Right cardiac atrium (tissue), 5 donors: Measurements from ENCODE around the gene PNPLA2. TPM values are rescaled to one million over a fixed set of nuclear protein-coding genes. Genes with fewer than 3 reads are reported as not detected.

Source experiments
- ATAC-seq, 2 donors: fragments of 200-7000 bp; cut with Tn5 transposase; one replicate each; pipeline versions ENCODE4 v1.8.0 to v1.9.1; 2020; ENCODE audit warnings: moderate library complexity in 2 of 2, mild to moderate bottlenecking in 1 of 2
- DNase-seq, 3 donors: peaks; one replicate each; pipeline ENCODE4 v3.0.0-alpha.2; 2020
- H3K27ac ChIP-seq: one replicate; pipeline ENCODE4 v1.5.1; 2013; ENCODE audit warnings: mild to moderate bottlenecking, low read length, control low read depth, moderate library complexity
- H3K27me3 ChIP-seq: one replicate; pipeline ENCODE4 v1.6.1; 2013; ENCODE audit not compliant: control insufficient read depth, insufficient read depth
- H3K4me1 ChIP-seq: one replicate; pipeline ENCODE4 v1.6.1; 2013; ENCODE audit warnings: low read length; ENCODE audit not compliant: control insufficient read depth, insufficient read depth
- H3K4me3 ChIP-seq: one replicate; pipeline ENCODE4 v1.5.1; 2013; ENCODE audit warnings: low read length, control low read depth
- H3K9me3 ChIP-seq: one replicate; pipeline ENCODE4 v1.6.1; 2013; ENCODE audit warnings: low read length; ENCODE audit not compliant: control insufficient read depth
- WGBS: extraction: QIAGEN DNeasy Blood & Tissue Kit; methylation state at CpG from one replicate; pipeline ENCODE4 v1.1.7; 2013; 5-methylcytosine and 5-hydroxymethylcytosine counted together
- intact Hi-C, 4 donors: fragments of 100-400 bp; cut with DNase I; formaldehyde crosslinking; loops; one replicate each; pipeline versions ENCODE4 v1.11.0 to v1.14.0; 2022 to 2023
- polyA plus RNA-seq: library from polyadenylated mRNA; stranded (reverse); fragments of 200-250 nt; gene quantifications from one replicate; pipeline ENCODE4 v1.2.3, GENCODE V29; 2013
- total RNA-seq, 4 donors: library from RNA; stranded (reverse); fragmentation: NEBNext Ultra II Directional; extraction: Animal tissue kit (Norgen Biotek cat#: 25700); gene quantifications; one replicate each; pipeline ENCODE4 v1.2.1, GENCODE V29; 2021
- donor health status: healthy with polysubstance abuse.
- donor health status: DM: no; HTN: yes; CAD: no.
- donor health status: DM: no; HTN: no; CAD: no.
- donor health status: DM: no; HTN: yes; CAD: no; lungs with severe emphysema.
- donor health status: DM: yes; HTN: yes; CAD: no.

The PNPLA2 gene
- total and polyA plus RNA-seq, 5 donors: 145 to 193 (median 176) TPM

DNA sequence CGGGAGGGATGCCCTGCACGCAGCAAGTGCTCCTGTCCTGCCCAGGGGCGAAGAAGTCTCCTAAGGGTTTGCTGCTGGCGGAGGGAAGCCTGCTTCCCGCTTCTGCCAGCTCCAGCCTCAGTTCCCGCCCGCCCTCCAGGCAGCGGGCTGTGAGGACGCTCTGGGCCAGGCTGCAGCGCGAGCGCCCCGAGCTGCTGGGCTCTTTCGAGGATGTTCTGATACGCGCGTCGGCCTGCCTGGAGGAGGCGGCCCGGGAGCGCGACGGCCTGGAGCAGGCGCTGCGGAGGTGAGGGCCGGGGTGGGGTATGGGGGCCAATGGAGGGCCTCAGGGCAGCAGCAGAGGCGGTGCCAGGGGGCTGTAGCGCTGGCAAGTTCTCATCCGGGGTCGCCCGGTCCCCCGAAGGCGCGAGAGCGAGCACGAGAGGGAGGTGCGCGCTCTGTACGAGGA, 11.2 kb downstream of the PNPLA2 start:
- Histone ChIP-seq H3K27ac (peak overlapping the region; percentile 10), H3K9me3 (no peaks in the 10 kb centered on the region), H3K4me1 (peaks cover 9% of the 10 kb centered on the region), H3K27me3 (no peaks in the 10 kb centered on the region), H3K4me3 (peak overlapping the region; percentile 29)
- ATAC-seq (no peak), DNase-seq (no peak)
- WGBS: 4% methylated on average over 39 of the region's 39 CpGs
- intact Hi-C loops: no loop called here

DNA sequence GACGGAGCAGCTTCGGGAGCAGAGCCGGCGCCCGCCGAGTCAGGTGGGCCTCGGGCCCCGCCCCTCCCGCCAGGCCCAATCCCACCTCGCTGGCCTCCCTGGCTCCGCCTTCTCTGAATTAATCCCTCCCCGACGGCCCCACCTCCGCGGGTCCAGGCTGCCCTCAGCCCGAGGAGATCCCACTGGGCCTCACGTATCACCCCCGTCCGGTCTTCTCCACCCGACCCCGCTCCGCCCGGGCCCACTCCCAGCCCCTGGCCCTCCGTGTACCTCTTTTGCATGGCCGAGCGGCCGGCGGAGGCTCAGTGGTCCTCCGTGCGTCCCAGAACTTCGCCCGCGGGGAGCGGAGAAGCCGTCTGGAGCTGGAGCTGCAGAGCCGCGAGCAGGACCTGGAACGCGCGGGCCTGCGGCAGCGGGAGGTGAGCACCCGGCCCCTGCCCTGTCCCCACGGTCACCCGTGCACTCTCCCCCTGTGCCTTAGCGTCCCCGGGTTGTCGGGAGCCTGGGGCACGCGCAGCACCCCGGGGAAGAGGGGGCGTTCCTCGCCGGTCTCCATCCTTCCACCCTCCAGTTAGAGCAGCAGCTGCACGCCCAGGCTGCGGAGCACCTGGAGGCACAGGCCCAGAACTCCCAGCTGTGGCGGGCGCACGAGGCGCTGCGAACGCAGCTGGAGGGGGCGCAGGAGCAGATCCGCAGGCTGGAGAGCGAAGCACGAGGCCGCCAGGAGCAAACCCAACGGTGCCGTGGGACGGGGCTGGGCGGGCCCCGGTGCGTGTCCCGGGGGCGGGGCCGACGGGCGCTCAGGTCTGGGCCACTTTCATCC, 11.8 kb downstream of the PNPLA2 start:
- no peaks in the 10 kb centered on the region for H3K9me3 ChIP-seq
- intact Hi-C loops: no loop called here
- peaks cover 9% of the 10 kb centered on the region for H3K4me1 ChIP-seq
- peak; percentile 81 to 93 (median 92) for DNase-seq
- H3K27ac ChIP-seq: no peak overlapping the region
- WGBS: 8% methylated on average over 78 of the region's 78 CpGs
- peak; percentile 56 to 62 for ATAC-seq
- no peaks in the 10 kb centered on the region for H3K27me3 ChIP-seq
- H3K4me3 ChIP-seq: peak overlapping the region; percentile 29

DNA sequence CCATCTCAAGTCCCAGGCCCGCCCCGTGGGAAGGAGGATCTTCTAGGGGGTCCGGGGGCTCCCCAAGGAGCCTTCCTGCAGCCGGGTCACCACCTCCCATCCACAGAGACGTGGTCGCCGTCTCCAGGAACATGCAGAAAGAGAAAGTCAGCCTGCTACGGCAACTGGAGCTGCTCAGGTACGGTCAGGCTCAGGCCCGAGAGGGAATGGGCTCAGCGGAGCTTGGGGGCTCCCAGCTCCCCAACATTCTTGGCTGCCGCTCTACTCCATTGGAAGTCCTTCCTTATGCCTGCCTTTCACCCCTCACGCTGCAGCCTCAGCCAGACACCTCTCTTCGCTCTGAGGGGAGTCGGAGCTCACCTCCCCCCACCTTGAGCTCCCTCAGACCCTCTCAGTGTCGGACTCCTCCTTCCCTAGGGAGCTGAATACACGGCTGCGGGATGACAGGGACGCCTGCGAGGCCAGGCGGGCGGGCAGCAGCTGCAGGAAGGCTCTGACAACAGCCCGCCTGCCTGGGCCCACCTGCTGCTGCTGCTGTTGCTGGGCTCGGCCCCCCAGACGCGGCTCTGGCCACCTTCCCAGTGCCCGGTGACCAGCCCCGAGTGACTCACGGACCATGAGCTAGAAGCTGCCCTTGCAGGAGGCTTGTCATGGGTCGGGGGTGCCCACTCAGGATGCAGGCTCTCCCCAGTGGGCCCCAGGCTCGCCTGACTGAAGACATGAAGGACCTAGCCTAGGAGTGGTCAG, 12.6 kb downstream of the PNPLA2 start:
- ATAC-seq (no peak), DNase-seq (peak in 2 of 3 donors; percentile 69 to 72)
- H3K4me3 ChIP-seq: no peak overlapping the region
- no peaks in the 10 kb centered on the region for H3K9me3 ChIP-seq
- WGBS: 67% methylated on average over 31 of the region's 31 CpGs
- H3K4me1 ChIP-seq: peaks cover 9% of the 10 kb centered on the region
- intact Hi-C loops: no loop called here
- H3K27me3 ChIP-seq: no peaks in the 10 kb centered on the region
- H3K27ac ChIP-seq: no peak overlapping the region

DNA sequence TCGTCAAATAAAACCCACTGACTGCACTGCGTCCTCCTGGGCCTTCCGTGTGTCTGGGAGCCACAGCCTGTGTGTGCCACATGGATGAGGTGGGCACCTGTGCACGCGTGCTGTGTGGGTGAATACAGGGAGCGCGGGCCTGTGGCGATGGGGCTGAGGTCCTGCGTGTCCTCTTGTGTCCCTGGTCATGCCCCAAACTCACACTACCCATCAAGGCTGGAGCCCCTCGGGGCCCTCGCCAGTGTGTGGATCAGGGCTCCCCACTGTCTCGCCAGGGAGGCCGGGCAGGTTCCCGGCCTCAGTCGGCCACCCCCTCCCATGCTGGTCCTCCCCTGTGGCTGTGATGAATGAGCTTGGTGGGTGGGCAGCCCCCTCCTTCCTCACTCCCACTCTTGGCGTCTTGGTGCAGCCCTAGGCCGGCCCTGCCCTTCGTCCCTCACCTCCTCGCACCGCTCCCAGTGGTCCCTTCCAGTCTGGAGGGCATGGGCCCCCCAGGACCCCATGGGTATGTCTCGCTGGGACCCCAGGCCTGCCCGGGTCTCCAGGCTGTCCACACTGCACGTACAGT, 13.3 kb downstream of the PNPLA2 start:
- Histone ChIP-seq H3K27me3 (no peaks in the 10 kb centered on the region), H3K4me1 (peaks cover 9% of the 10 kb centered on the region), H3K27ac (peak overlapping the region; percentile 37), H3K4me3 (peak overlapping the region; percentile 71), H3K9me3 (no peaks in the 10 kb centered on the region)
- intact Hi-C loops: no loop called here
- ATAC-seq: no peak
- peak in 2 of 3 donors; percentile 60 to 69 for DNase-seq
- WGBS: 70% methylated on average over 23 of the region's 23 CpGs

DNA sequence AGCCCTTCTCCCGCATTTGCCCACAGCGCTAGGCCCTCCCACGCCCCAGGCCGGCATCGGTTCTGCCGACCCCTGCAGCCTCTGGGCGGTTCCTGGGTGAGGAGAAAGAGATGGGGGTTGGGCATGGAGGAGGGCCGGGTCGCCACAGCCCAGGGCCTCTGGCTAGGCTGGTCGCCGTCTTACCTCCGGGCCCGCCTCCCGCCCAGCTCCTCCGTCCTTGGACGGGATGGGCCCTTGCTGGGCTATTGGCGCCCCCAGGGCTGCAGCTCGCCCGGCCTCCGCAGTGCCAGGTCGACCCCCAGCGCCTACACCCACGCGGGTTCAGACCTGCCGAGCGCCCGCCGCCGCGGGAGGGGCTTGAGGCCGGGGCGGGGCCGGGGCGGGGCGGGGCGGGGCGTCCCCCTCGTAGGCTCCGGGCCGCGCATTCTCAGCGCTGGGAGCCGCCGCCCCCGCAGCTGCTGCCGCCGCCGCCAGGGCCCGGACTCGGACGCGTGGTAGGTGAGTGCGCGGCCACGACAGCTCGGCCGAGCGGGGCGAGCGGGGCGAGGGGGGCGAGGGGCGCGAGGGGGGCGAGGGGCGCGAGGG, 13.9 kb downstream of the PNPLA2 start, which contains the start of gene CD151:
Gene CD151 (plus strand): TSS at position 424 of the 585 bp plus-strand sequence. CDS start 3,118 bp downstream, outside the sequence.
- peak in 2 of 3 donors; percentile 83 to 86 for DNase-seq
- Histone ChIP-seq H3K27ac (peak within 1 kb of the TSS; percentile 93), H3K4me3 (peak within 1 kb of the TSS; percentile 71), H3K4me1 (peaks cover 9% of the 10 kb centered on the region), H3K27me3 (no peaks in the 10 kb centered on the region), H3K9me3 (no peaks in the 10 kb centered on the region)
- ATAC-seq: peak; percentile 16 to 32
- intact Hi-C loops: no loop called here
- 1% methylated on average over 67 of the region's 67 CpGs for WGBS

DNA sequence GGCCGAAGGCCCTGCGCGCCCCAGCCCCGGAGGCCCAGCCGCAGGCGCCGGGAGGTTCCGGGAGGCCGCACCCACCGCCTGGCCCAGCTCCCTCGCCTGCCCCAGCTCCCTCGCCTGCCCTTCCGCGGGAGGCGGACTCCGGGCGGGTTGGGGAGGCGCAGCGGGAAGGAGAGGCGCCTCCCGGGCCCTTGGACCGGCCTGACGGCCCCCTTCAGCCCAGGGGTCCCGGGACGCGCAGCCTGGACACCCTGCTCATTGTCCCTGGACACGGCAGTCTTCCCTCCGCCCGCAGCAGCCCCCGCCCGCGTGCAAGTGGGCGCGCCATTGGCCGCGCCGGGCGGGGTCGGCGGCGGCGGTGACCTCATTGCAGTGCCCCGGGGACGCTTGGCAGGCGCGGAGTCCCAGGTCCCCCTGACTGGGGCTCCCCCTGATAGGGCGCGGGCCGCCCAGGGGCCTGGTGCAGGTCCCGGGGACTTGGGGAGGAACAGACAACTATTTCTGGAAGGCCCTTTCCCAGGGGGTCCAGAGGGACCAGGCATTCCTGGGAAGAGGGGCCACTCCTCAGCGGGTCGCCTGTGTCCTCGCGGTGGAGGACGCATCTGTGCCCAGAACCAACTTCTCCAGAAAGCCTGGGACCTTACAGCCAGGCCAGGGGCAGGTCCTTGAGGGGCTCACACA, 14.5 kb downstream of the PNPLA2 start:
- intact Hi-C loops: no loop called here
- Histone ChIP-seq H3K27me3 (no peaks in the 10 kb centered on the region), H3K27ac (peak overlapping the region; percentile 93), H3K4me1 (peaks cover 9% of the 10 kb centered on the region), H3K4me3 (peak overlapping the region; percentile 71), H3K9me3 (no peaks in the 10 kb centered on the region)
- peak; percentile 81 to 89 (median 87) for DNase-seq
- peak; percentile 17 to 33 for ATAC-seq
- WGBS: under 1% methylated on average over 53 of the region's 55 CpGs

DNA sequence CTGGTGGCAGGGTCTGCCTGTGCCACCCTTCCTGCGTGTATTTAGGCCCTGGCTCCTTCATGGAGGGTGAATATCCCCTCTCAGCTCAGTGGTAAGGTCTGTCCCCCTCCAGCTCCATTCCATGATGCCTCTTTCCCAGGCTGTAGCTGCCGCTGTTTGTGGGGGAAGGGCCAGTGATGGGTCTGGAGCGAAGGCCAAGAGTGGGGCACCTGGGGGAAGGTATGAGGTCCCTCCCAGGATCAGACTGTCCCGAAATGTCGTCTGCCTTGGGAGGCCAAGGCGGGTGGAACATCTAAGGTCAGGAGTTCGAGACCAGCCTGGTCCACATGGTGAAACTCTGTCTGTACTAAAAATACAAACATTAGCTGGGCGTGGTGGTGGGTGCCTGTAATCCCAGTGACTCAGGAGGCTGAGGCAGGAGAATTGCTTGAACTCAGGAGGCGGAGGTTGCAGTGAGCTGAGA, 15.2 kb downstream of the PNPLA2 start:
- H3K4me1 ChIP-seq: peaks cover 9% of the 10 kb centered on the region
- intact Hi-C loops: no loop called here
- 46% methylated on average over 9 of the region's 9 CpGs for WGBS
- no peaks in the 10 kb centered on the region for H3K27me3 ChIP-seq
- H3K27ac ChIP-seq: peak overlapping the region; percentile 93
- H3K9me3 ChIP-seq: no peaks in the 10 kb centered on the region
- DNase-seq: peak in 1 of 3 donors; percentile 69
- no peak for ATAC-seq
- H3K4me3 ChIP-seq: peak overlapping the region; percentile 71

DNA sequence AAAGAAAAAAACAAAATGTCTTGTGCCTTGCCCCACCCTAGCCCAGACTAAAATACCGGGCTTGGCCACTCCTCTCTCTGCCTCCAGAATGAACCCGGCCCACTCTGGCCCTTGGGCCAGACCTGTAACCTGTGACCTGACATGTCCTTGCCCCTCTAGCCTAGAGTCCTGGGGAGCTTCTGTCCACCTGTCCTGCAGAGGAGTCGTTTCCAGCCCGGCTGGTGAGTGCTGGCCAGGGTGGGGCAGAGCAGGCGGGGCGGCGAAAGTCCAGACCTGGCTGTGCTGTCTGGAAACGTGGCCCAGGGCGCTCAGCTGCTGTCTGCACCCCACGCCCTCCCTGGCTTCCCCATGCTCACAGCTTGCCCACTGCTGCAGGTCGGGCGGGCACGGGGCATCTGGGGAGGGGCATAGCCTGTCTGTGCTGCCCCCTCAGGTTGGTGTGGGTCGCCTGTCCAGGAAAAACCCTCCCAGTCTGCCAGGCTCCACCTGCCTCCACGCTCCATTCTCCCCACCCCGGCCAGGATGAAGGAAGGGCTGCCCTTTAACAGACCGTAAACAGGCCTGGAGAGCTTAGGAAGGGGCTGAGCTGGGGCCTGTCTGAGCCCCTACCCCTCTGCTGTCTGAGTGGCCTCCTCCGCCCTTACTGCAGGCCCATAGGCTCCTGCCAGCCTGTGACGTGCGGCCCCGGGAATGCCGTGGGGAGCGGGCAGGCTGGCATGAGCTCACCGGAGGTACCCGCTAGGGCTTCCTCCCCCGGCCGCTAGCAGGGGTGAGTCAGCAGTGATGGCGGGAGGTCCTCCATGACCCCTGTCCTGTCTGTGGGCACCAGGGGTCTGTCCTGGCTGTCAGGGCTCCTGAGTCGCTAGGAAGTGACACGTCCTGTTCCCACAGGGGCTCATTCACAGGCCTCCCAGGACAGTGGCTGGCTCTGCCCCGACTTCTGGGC, 15.9 kb downstream of the PNPLA2 start:
- peak; percentile 81 to 92 (median 85) for DNase-seq

DNA sequence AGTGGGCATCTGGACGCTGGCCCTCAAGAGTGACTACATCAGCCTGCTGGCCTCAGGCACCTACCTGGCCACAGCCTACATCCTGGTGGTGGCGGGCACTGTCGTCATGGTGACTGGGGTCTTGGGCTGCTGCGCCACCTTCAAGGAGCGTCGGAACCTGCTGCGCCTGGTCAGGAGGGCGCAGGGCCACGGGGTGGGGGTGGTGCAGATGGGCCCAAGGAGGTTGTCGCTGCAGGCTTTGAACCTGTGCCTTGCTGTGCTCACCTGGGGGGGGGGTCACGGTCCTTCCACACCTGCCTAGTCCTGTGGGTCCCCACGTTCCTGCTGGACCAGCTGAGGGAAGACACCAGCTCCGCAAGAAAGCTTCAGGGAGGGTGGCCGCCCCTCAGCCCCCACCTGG, 17.6 kb downstream of the PNPLA2 start:
- Histone ChIP-seq H3K9me3 (no peaks in the 10 kb centered on the region), H3K4me3 (no peak overlapping the region), H3K4me1 (peaks cover 12% of the 10 kb centered on the region), H3K27ac (no peak overlapping the region), H3K27me3 (no peaks in the 10 kb centered on the region)
- 89% methylated on average over 14 of the region's 14 CpGs for WGBS
- DNase-seq (no peak), ATAC-seq (no peak)
- intact Hi-C loops: no loop called here

More for the DNA sequence above, 15.9 kb downstream of the PNPLA2 start:
- ATAC-seq: peak; percentile 33 to 36
- peaks cover 8% of the 10 kb centered on the region for H3K4me1 ChIP-seq
- intact Hi-C loops: no loop called here
- no peaks in the 10 kb centered on the region for H3K9me3 ChIP-seq
- WGBS: 26% methylated on average over 31 of the region's 31 CpGs
- no peaks in the 10 kb centered on the region for H3K27me3 ChIP-seq
- no peak overlapping the region for H3K4me3 ChIP-seq
- H3K27ac ChIP-seq: peak overlapping the region; percentile 93
